Measurements from ENCODE around the gene RUBCNL. TPM values are rescaled to one million over a fixed set of nuclear protein-coding genes. Genes with fewer than 3 reads are reported as not detected.

The RUBCNL gene
- polyA plus RNA-seq, 1 experiment = 0.36 TPM

DNA sequence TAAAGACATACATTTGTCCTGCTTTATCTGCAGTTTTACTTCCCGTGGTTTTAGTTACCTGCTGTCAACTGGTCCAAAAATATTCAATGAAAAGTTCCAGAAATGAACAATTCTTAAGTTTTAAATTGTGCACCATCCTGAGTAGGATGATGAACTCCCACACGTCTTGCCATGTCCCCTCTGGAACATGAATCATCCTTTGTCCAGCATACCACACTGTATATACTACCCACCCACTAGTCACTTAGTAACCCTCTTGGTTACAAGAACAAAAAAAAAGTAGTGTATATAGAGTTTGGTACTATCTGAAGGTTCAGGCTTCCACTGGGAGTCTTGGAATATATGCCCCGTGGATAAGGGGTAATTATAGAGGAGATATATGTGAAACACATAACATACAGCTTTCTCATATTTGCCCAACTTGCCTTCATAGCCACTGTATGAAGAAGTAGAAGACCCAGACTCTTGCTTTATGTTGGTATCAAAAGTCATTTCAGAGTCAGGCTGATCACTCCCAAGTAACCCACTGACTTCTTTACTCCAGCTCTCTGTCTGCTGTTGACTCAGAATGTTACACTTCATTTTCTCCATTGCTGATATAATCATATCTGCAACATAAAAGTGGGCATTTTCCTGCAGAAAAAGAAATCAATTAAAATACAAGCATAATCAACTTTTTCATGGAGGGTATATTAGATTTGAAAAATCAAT lies 19.3 kb downstream of the RUBCNL start:
- Histone ChIP-seq H3K36me3 (ENCODE audit: control insufficient read depth, insufficient read depth, low read length) (no peaks in the 10 kb centered on the region), H3K27me3 (ENCODE audit: control insufficient read depth, insufficient read depth, low read length) (no peaks in the 10 kb centered on the region), H3K4me3 (ENCODE audit: low read depth, low read length) (no peak overlapping the region)
- TF ChIP-seq, protein P1, sequence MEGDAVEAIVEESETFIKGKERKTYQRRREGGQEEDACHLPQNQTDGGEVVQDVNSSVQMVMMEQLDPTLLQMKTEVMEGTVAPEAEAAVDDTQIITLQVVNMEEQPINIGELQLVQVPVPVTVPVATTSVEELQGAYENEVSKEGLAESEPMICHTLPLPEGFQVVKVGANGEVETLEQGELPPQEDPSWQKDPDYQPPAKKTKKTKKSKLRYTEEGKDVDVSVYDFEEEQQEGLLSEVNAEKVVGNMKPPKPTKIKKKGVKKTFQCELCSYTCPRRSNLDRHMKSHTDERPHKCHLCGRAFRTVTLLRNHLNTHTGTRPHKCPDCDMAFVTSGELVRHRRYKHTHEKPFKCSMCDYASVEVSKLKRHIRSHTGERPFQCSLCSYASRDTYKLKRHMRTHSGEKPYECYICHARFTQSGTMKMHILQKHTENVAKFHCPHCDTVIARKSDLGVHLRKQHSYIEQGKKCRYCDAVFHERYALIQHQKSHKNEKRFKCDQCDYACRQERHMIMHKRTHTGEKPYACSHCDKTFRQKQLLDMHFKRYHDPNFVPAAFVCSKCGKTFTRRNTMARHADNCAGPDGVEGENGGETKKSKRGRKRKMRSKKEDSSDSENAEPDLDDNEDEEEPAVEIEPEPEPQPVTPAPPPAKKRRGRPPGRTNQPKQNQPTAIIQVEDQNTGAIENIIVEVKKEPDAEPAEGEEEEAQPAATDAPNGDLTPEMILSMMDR (IDR thresholded peaks at IDR 0.05; ENCODE audit: insufficient read depth, low read depth, low read length) = no peak
- no peak for DNase-seq (ENCODE audit: low read depth)
- ChIA-PET CTCF (interaction anchor here (0.7 kb wide), 1 partner anchor 39 kb away, joined by 3 read pairs; no protein-coding TSS in a partner anchor), POLR2A (no interaction called here)

- CTCF ChIA-PET = interaction anchor here (2.2 kb wide), 1 partner anchor 8 kb away, joined by 8 read pairs; no protein-coding TSS in a partner anchor
- no peaks in the 10 kb centered on the region for H3K36me3 ChIP-seq (ENCODE audit: control insufficient read depth, insufficient read depth, low read length)
- no peak overlapping the region for H3K4me3 ChIP-seq (ENCODE audit: low read depth, low read length)
- no peaks in the 10 kb centered on the region for H3K27me3 ChIP-seq (ENCODE audit: control insufficient read depth, insufficient read depth, low read length)
- POLR2A ChIA-PET = no interaction called here
- DNase-seq (ENCODE audit: low read depth) = no peak
- TF ChIP-seq, protein P1 (IDR thresholded peaks at IDR 0.05; ENCODE audit: insufficient read depth, low read depth, low read length) = no peak
Observed at GRCh38 chr13:46361276-46361934, 25.6 kb downstream of the RUBCNL start.

DNA sequence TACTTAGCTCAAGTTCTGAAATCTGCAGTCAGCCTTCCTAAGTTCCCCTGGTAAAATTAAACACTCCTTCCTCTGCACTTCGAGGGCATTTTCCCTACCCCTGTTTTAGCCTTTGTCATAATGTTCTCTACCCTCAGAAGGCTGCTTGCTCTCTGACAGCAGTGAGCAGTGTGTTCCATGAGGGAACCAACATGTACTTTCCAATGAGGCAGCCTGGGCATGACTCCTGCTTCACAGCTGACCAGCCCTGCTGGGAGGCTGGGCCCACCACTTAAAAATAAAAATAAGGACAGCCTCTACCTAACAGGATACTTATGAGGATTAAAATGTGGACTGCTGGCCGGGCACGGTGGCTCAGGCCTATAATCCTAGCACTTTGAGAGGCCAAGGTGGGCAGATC lies 26.4 kb downstream of the RUBCNL start:
- POLR2A ChIA-PET = no interaction called here
- Histone ChIP-seq H3K4me3 (ENCODE audit: low read depth, low read length) (no peak overlapping the region), H3K27me3 (ENCODE audit: control insufficient read depth, insufficient read depth, low read length) (no peaks in the 10 kb centered on the region), H3K36me3 (ENCODE audit: control insufficient read depth, insufficient read depth, low read length) (no peaks in the 10 kb centered on the region)
- no peak for DNase-seq (ENCODE audit: low read depth)
- TF ChIP-seq, protein P1 (IDR thresholded peaks at IDR 0.05; ENCODE audit: insufficient read depth, low read depth, low read length) = no peak
- CTCF ChIA-PET = interaction anchor here (1.0 to 2.2 kb wide), 2 partner anchors 9 to 39 kb away, joined by 3 to 8 read pairs; no protein-coding TSS in a partner anchor

GRCh38 chr13:46359714-46360113 lies 27.3 kb downstream of the RUBCNL start:
- DNase-seq (ENCODE audit: low read depth) = peak; percentile 84
- Histone ChIP-seq H3K27me3 (ENCODE audit: control insufficient read depth, insufficient read depth, low read length) (no peaks in the 10 kb centered on the region), H3K4me3 (ENCODE audit: low read depth, low read length) (no peak overlapping the region), H3K36me3 (ENCODE audit: control insufficient read depth, insufficient read depth, low read length) (no peaks in the 10 kb centered on the region)
- CTCF ChIA-PET = interaction anchor here (1.0 to 2.2 kb wide), 2 partner anchors 10 to 38 kb away, joined by 3 to 8 read pairs; no protein-coding TSS in a partner anchor
- POLR2A ChIA-PET = no interaction called here
- TF ChIP-seq, protein P1 (IDR thresholded peaks at IDR 0.05; ENCODE audit: insufficient read depth, low read depth, low read length) = no peak

- H3K36me3 ChIP-seq (ENCODE audit: control insufficient read depth, insufficient read depth, low read length) = no peaks in the 10 kb centered on the region
- TF ChIP-seq, protein P1 (IDR thresholded peaks at IDR 0.05; ENCODE audit: insufficient read depth, low read depth, low read length) = no peak
- H3K4me3 ChIP-seq (ENCODE audit: low read depth, low read length) = no peak overlapping the region
- CTCF ChIA-PET = interaction anchor here (1.0 kb wide), 1 partner anchor 13 kb away, joined by 3 read pairs; no protein-coding TSS in a partner anchor
- no peak for DNase-seq (ENCODE audit: low read depth)
- no peaks in the 10 kb centered on the region for H3K27me3 ChIP-seq (ENCODE audit: control insufficient read depth, insufficient read depth, low read length)
- POLR2A ChIA-PET = interaction anchor here (0.5 kb wide), 1 partner anchor 91 kb away, joined by 4 read pairs; no protein-coding TSS in a partner anchor
Observed at GRCh38 chr13:46355901-46356590, 31.0 kb downstream of the RUBCNL start.

Data from BJ (cell line).